Measurements from ENCODE around the gene CNIH3. TPM values are rescaled to one million over a fixed set of nuclear protein-coding genes. Genes with fewer than 3 reads are reported as not detected.

Gene CNIH3
- total and polyA plus RNA-seq, 2 of the 4 experiments (the other 2 are of a cell fraction): 2.0 to 2.9 TPM

DNA sequence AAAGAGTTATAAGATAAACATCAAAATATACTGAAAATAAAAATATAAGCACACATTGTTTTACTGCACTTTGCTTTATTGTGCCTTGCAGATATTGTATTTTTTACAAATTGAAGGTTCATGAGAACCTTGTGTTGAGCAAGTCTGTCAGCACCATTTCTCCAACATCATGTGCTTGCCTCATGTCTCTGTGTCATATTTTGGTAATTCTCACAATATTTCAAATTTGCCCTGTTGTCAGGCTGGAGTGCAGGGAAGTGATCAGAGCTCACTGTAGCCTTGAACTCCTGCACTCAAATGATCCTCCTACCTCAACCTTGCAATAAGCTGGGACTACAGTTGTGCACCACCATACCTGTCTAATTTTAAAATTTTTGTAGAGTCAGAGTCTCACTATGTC, 21.3 kb upstream of the CNIH3 start:
- DNase-seq (no peak), ATAC-seq (ENCODE audit: low read depth) (no peak)
- Histone ChIP-seq H2AFZ (replicated peaks; ENCODE audit: low read length, poor library complexity) (no peak overlapping the region), H4K20me1 (ENCODE audit: insufficient read depth, low read length) (peaks cover 3% of the 10 kb centered on the region; the same call in 1 of the 2 replicates), H2BK20ac (ENCODE audit: low read depth, low read length) (no peak overlapping the region), H2BK120ac (ENCODE audit: low read depth, low read length) (no peak overlapping the region), H3K27me3 (ENCODE audit: control insufficient read depth, insufficient read depth, low read length) (no peaks in the 10 kb centered on the region), H3K4me1 (ENCODE audit: control insufficient read depth, insufficient read depth, low read length) (peaks cover 6% of the 10 kb centered on the region), H3K27ac (ENCODE audit: insufficient read depth, low read length) (no peak overlapping the region), H3K4me2 (ENCODE audit: low read depth, low read length) (no peak overlapping the region), H4K91ac (ENCODE audit: insufficient read depth, low read depth, low read length) (no peak overlapping the region), H2BK5ac (ENCODE audit: low read depth, low read length, poor library complexity, severe bottlenecking) (no peak overlapping the region), H3K79me1 (ENCODE audit: low read depth in 1 of 2, low read length in 2 of 2) (no peaks in the 10 kb centered on the region), H3K9me1 (ENCODE audit: insufficient read depth, low read length) (peaks cover 10% of the 10 kb centered on the region), H2BK15ac (ENCODE audit: low read depth, low read length) (no peak overlapping the region), H4K8ac (ENCODE audit: low read depth in 2 of 2, low read length in 2 of 2) (no peak overlapping the region), H4K5ac (ENCODE audit: low read depth, low read length) (no peak overlapping the region), H2AK9ac (replicated peaks; ENCODE audit: low read depth, low read length, poor library complexity) (no peak overlapping the region), H3K23ac (ENCODE audit: low read depth, low read length) (no peak overlapping the region), H3K9ac (ENCODE audit: low read depth, low read length) (no peak overlapping the region), H3K36me3 (ENCODE audit: control insufficient read depth, insufficient read depth, low read length) (no peaks in the 10 kb centered on the region), H3K4ac (ENCODE audit: low read depth, low read length) (no peak overlapping the region), H2AK5ac (ENCODE audit: low read depth, low read length) (no peak overlapping the region), H3K4me3 (ENCODE audit: insufficient read depth, low read depth, low read length) (no peak overlapping the region), H3K18ac (ENCODE audit: low read depth, low read length) (no peak overlapping the region), H3K9me3 (ENCODE audit: control insufficient read depth, insufficient read depth, low read length) (no peaks in the 10 kb centered on the region), H3K56ac (ENCODE audit: extremely low read depth, insufficient read depth, low read length) (no peak overlapping the region), H3K14ac (replicated peaks; ENCODE audit: low read depth, low read length) (no peak overlapping the region)
- CTCF ChIA-PET: no interaction called here
- dilution Hi-C loops (cut with HindIII; ENCODE audit: low sequenced_read_pairs, unreplicated experiment) (no loop called here), in situ Hi-C loops (cut with MboI; ENCODE audit: low sequenced_read_pairs) (no loop called here), intact Hi-C loops (cut with micrococcal nuclease) (no loop called here)
- BruUV-seq (replicated peaks): no TSS peak
- TF ChIP-seq RAD21 (IDR thresholded peaks at IDR 0.05; ENCODE audit: low read length) (no peak), CEBPB (IDR thresholded peaks at IDR 0.05; ENCODE audit: low read depth, low read length) (no peak), MXI1 (IDR thresholded peaks at IDR 0.05; ENCODE audit: borderline replicate concordance, low read depth, low read length) (no peak), MAZ (IDR thresholded peaks at IDR 0.05; ENCODE audit: borderline replicate concordance, low read depth, low read length) (no peak), SMC3 (IDR thresholded peaks at IDR 0.05; ENCODE audit: low read depth, low read length) (no peak), NFE2L2 (IDR thresholded peaks at IDR 0.05; ENCODE audit: low read depth, low read length) (no peak), BHLHE40 (IDR thresholded peaks at IDR 0.05; ENCODE audit: low read depth, low read length) (no peak), ELK1 (IDR thresholded peaks at IDR 0.05; ENCODE audit: borderline replicate concordance, low read depth, low read length) (no peak), RCOR1 (IDR thresholded peaks at IDR 0.05; ENCODE audit: insufficient replicate concordance, low read length) (no peak), POLR2A (IDR thresholded peaks at IDR 0.05; ENCODE audit: low read depth, low read length) (no peak), MAFK (IDR thresholded peaks at IDR 0.05; ENCODE audit: low read depth, low read length) (no peak), RFX5 (IDR thresholded peaks at IDR 0.05; ENCODE audit: low read depth, low read length) (no peak), CHD1 (IDR thresholded peaks at IDR 0.05; ENCODE audit: low read depth, low read length) (no peak), FOS (IDR thresholded peaks at IDR 0.05; ENCODE audit: low read depth, low read length) (no peak)
- TF ChIP-seq, protein P1, sequence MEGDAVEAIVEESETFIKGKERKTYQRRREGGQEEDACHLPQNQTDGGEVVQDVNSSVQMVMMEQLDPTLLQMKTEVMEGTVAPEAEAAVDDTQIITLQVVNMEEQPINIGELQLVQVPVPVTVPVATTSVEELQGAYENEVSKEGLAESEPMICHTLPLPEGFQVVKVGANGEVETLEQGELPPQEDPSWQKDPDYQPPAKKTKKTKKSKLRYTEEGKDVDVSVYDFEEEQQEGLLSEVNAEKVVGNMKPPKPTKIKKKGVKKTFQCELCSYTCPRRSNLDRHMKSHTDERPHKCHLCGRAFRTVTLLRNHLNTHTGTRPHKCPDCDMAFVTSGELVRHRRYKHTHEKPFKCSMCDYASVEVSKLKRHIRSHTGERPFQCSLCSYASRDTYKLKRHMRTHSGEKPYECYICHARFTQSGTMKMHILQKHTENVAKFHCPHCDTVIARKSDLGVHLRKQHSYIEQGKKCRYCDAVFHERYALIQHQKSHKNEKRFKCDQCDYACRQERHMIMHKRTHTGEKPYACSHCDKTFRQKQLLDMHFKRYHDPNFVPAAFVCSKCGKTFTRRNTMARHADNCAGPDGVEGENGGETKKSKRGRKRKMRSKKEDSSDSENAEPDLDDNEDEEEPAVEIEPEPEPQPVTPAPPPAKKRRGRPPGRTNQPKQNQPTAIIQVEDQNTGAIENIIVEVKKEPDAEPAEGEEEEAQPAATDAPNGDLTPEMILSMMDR (conservative IDR thresholded peaks at IDR 0.05; ENCODE audit: low read depth, low read length): no peak
- TF ChIP-seq, protein P2, sequence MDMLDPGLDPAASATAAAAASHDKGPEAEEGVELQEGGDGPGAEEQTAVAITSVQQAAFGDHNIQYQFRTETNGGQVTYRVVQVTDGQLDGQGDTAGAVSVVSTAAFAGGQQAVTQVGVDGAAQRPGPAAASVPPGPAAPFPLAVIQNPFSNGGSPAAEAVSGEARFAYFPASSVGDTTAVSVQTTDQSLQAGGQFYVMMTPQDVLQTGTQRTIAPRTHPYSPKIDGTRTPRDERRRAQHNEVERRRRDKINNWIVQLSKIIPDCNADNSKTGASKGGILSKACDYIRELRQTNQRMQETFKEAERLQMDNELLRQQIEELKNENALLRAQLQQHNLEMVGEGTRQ (IDR thresholded peaks at IDR 0.05; ENCODE audit: low read depth, low read length): no peak
- POLR2A ChIA-PET (ENCODE audit: unreplicated experiment): no interaction called here

All from IMR-90 (cell line).